PC-3 (cell line): ENCODE data around the gene BORCS5. TPM values are rescaled to one million over a fixed set of nuclear protein-coding genes. Genes with fewer than 3 reads are reported as not detected.

ENCODE experiments used
- ATAC-seq: fragments of 200-7000 bp; cut with Tn5 transposase; 2 replicates; pipeline ENCODE4 v1.9.1; 2020; ENCODE audit warnings: mild to moderate bottlenecking, moderate library complexity
- BruUV-seq: library from RNA; stranded (reverse); fragments of 400-500 nt; replicated peaks from 2 replicates; lab custom pipeline; 2021; lab: Mats Ljungman, UMichigan
- CTCF ChIA-PET: fragments of 300-600 bp; sonication (Branson Sonifier 250); formaldehyde crosslinking; loops from one replicate; lab custom pipeline; 2022; ENCODE audit warnings: antibody characterized with exemption; lab: Charles Lee
- POLR2A ChIA-PET: fragments of 300-600 bp; sonication (Branson Sonifier 250); formaldehyde crosslinking; loops from one replicate; lab custom pipeline; 2022; ENCODE audit warnings: antibody characterized with exemption; ENCODE audit not compliant: unreplicated experiment; lab: Charles Lee
- DNase-seq: peaks from one replicate; pipeline ENCODE4 v3.0.0-alpha.2; 2015
- H2AFZ ChIP-seq: fragments of 300-600 bp; sonication (generic); 2 replicates; pipeline ENCODE4 v1.6.0; 2016; ENCODE audit warnings: antibody characterized with exemption, low read length
- H3F3A ChIP-seq: fragments of 300-600 bp; sonication (generic); one replicate; pipeline ENCODE4 v1.6.0; 2017; ENCODE audit warnings: antibody characterized with exemption, low read length, control low read depth, mild to moderate bottlenecking; ENCODE audit not compliant: unreplicated experiment
- H3K27ac ChIP-seq: fragments of 300-600 bp; sonication (generic); 2 replicates; pipeline ENCODE4 v1.5.1; 2016; ENCODE audit warnings: mild to moderate bottlenecking, low read length
- H3K27me3 ChIP-seq: fragments of 300-600 bp; sonication (generic); 2 replicates; pipeline ENCODE4 v1.6.1; 2016; ENCODE audit warnings: low read length, mixed read lengths
- H3K36me3 ChIP-seq: fragments of 300-600 bp; sonication (generic); 2 replicates; pipeline ENCODE4 v1.6.1; 2016; ENCODE audit warnings: low read depth, mixed run types, low read length, mixed read lengths
- H3K4me1 ChIP-seq: fragments of 300-600 bp; sonication (generic); 2 replicates; pipeline ENCODE4 v1.5.1; 2016; ENCODE audit warnings: low read length; ENCODE audit not compliant: insufficient read depth
- H3K4me2 ChIP-seq: fragments of 300-600 bp; sonication (generic); 2 replicates; pipeline ENCODE4 v1.6.0; 2016; ENCODE audit warnings: low read length
- H3K4me3 ChIP-seq: fragments of 300-600 bp; sonication (generic); 2 replicates; pipeline ENCODE4 v1.5.1; 2016; ENCODE audit warnings: mild to moderate bottlenecking, low read length, mixed read lengths
- H3K79me2 ChIP-seq: fragments of 300-600 bp; sonication (generic); 2 replicates; pipeline ENCODE4 v1.6.1; 2017; ENCODE audit warnings: low read length, mixed read lengths
- H3K9ac ChIP-seq: fragments of 300-600 bp; sonication (generic); 2 replicates; pipeline ENCODE4 v1.6.0; 2016; ENCODE audit warnings: mild to moderate bottlenecking, low read length
- H3K9me2 ChIP-seq: fragments of 300-600 bp; sonication (generic); replicated peaks from 2 replicates; pipeline ENCODE4 v1.6.1; 2016; ENCODE audit warnings: mixed run types, low read length, mixed read lengths
- H3K9me3 ChIP-seq: fragments of 300-600 bp; sonication (generic); 2 replicates; pipeline ENCODE4 v1.6.1; 2016; ENCODE audit warnings: low read length, mixed read lengths
- H4K20me1 ChIP-seq: fragments of 300-600 bp; sonication (generic); 2 replicates; pipeline ENCODE4 v1.6.1; 2016; ENCODE audit warnings: low read length, mixed read lengths
- CTCF ChIP-seq: fragments of 300-600 bp; sonication (generic); conservative IDR thresholded peaks from 2 replicates; pipeline ENCODE4 v1.5.1; 2017; ENCODE audit warnings: antibody characterized with exemption, low read depth, mild to moderate bottlenecking, low read length
- EZH2 ChIP-seq: fragments of 300-600 bp; sonication (generic); IDR thresholded peaks from one replicate; pipeline ENCODE4 v1.6.1; 2017; ENCODE audit warnings: antibody characterized with exemption, mild to moderate bottlenecking, low read length; ENCODE audit not compliant: unreplicated experiment
- EZH2phosphoT487 ChIP-seq: fragments of 300-600 bp; sonication (generic); IDR thresholded peaks from 2 replicates; pipeline ENCODE4 v1.6.1; 2018; ENCODE audit warnings: mild to moderate bottlenecking, antibody characterized with exemption, low read length, borderline replicate concordance
- intact Hi-C: fragments of 100-400 bp; cut with micrococcal nuclease; formaldehyde crosslinking; loops from 2 replicates; pipeline ENCODE4 v1.9.0; 2023
- total RNA-seq: library from RNA; depleted of rRNA; stranded (reverse); fragments of >200 nt; gene quantifications from 2 replicates; pipeline ENCODE4 v1.2.3, GENCODE V29; 2014

Gene BORCS5
- total RNA-seq, 1 experiment from 2014 or later: 2.3 TPM

GRCh38 chr12:12367482-12367998 is 10.7 kb downstream of the BORCS5 start:
- no peaks in the 10 kb centered on the region for H3K79me2 ChIP-seq
- H3K9ac ChIP-seq: no peak overlapping the region
- no peak overlapping the region for H2AFZ ChIP-seq
- ATAC-seq: no peak
- no TSS peak for BruUV-seq
- intact Hi-C loops: no loop called here
- H3K9me2 ChIP-seq: no peaks in the 10 kb centered on the region
- H4K20me1 ChIP-seq: no peaks in the 10 kb centered on the region
- POLR2A ChIA-PET: interaction anchor here (0.6 kb wide), 1 partner anchor 34 kb away, joined by 3 read pairs; no protein-coding TSS in a partner anchor
- no peaks in the 10 kb centered on the region for H3F3A ChIP-seq
- no peak overlapping the region for H3K4me3 ChIP-seq
- H3K36me3 ChIP-seq: no peaks in the 10 kb centered on the region
- TF ChIP-seq EZH2 (no peak), CTCF (no peak), EZH2phosphoT487 (no peak)
- CTCF ChIA-PET: interaction anchor here (1.3 kb wide), 1 partner anchor 34 kb away, joined by 3 read pairs; no protein-coding TSS in a partner anchor
- no peak for DNase-seq
- no peaks in the 10 kb centered on the region for H3K4me1 ChIP-seq
- no peaks in the 10 kb centered on the region for H3K27me3 ChIP-seq
- no peaks in the 10 kb centered on the region for H3K9me3 ChIP-seq
- no peak overlapping the region for H3K27ac ChIP-seq
- H3K4me2 ChIP-seq: no peak overlapping the region

- no peak overlapping the region for H3K9ac ChIP-seq
- no peaks in the 10 kb centered on the region for H3K9me2 ChIP-seq
- no peak for TF ChIP-seq CTCF
- TF ChIP-seq EZH2phosphoT487: no peak
- no peak for TF ChIP-seq EZH2
- no peaks in the 10 kb centered on the region for H3K79me2 ChIP-seq
- no peak overlapping the region for H2AFZ ChIP-seq
- H3K27ac ChIP-seq: no peak overlapping the region
- H3K9me3 ChIP-seq: no peaks in the 10 kb centered on the region
- H3K36me3 ChIP-seq: no peaks in the 10 kb centered on the region
- H3K27me3 ChIP-seq: no peaks in the 10 kb centered on the region
- CTCF ChIA-PET: no interaction called here
- no peak for ATAC-seq
- POLR2A ChIA-PET: no interaction called here
- DNase-seq: no peak
- intact Hi-C loops: no loop called here
- no peaks in the 10 kb centered on the region for H3F3A ChIP-seq
- no peaks in the 10 kb centered on the region for H4K20me1 ChIP-seq
- H3K4me2 ChIP-seq: no peak overlapping the region
- no TSS peak for BruUV-seq
- H3K4me1 ChIP-seq: no peaks in the 10 kb centered on the region
- H3K4me3 ChIP-seq: no peak overlapping the region
These were observed 16.3 kb downstream of the BORCS5 start for GRCh38 chr12:12372946-12373722.
